Measurements from ENCODE around the gene HOXC4.
"Not testable (repeated sequence)": the region's sequence is repeated elsewhere in the genome, so short reads cannot be mapped to it uniquely, and the experiment has no call there.

DNA sequence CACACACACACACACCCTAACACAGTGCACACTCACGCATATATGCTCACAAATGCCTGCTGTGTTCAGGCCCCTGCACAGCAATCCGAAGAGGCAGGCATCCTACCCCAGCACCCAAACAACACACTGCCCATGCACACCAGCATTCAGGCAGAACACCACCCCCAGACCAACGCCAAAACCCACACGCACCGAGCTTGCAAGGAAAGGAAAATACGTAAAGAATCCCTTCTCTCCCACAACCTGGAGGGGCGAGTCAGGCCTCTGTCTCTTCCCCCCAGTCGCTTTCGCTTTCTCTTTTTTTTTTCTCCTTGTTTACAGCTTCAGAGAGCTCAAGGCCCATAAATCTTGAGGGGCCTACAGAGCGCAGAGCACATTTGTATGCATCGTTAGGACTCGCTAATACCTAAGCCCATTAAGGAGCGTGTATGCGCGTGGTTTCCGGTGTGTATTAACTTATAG is 27.4 kb downstream of the HOXC4 start:
- not testable (repeated sequence) for TF ChIP-seq CTCF (IDR thresholded peaks at IDR 0.05 in 8 of 11, conservative IDR thresholded peaks at IDR 0.05 in 3 of 11); POLR2A (IDR thresholded peaks at IDR 0.05)

Data from spleen (tissue), 7 donors.